Tibial artery (tissue), 4 donors: Measurements from ENCODE around the gene PGM5.
A peak's percentile ranks its signal among the peaks of the same experiment; 100 is the strongest.

Experiments used
- DNase-seq, 2 donors: peaks; one replicate each; pipeline ENCODE4 v3.0.0-alpha.2; 2019
- H3K27ac ChIP-seq, 2 donors: fragments of 200-600 bp; sonication (generic) in 1 of 2; 1 replicate in 1 of 2; 2 replicates in 1 of 2; pipeline ENCODE4 v1.5.1; 2018 to 2019; ENCODE audit warnings: mild to moderate bottlenecking in 1 of 2
- H3K27me3 ChIP-seq, 2 donors: fragments of 200-600 bp; sonication (generic) in 1 of 2; one replicate each; pipeline versions ENCODE4 v1.5.1 to v1.6.0; 2016 to 2019
- H3K36me3 ChIP-seq, 3 donors: fragments of 200-600 bp; sonication (generic) in 2 of 3; one replicate each; pipeline ENCODE4 v1.5.1; 2016 to 2019; ENCODE audit warnings: mild to moderate bottlenecking in 2 of 3
- H3K4me1 ChIP-seq, 4 donors: fragments of 200-600 bp; sonication (generic) in 2 of 4; 1 replicate in 3 of 4; 2 replicates in 1 of 4; pipeline ENCODE4 v1.5.1; 2016 to 2019
- H3K4me3 ChIP-seq, 2 donors: fragments of 200-600 bp; sonication (generic) in 1 of 2; 1 replicate in 1 of 2; 2 replicates in 1 of 2; pipeline ENCODE4 v1.5.1; 2018 to 2019; ENCODE audit warnings: mild to moderate bottlenecking in 2 of 2
- H3K9me3 ChIP-seq, 3 donors: fragments of 200-600 bp; sonication (generic) in 1 of 3; one replicate each; pipeline ENCODE4 v1.5.1; 2016 to 2019
- intact Hi-C: fragments of 100-400 bp; cut with DNase I; formaldehyde crosslinking; loops from one replicate; pipeline ENCODE4 v1.15.0; 2023; ENCODE audit warnings: low total_unique reads
- TF ChIP-seq, protein P1 (sequence below), 2 experiments: fragments of 200-600 bp in 1 of 2; fragments of 450-650 bp in 1 of 2; IDR thresholded peaks; one replicate each; pipeline ENCODE4 v1.5.1; 2017 to 2019; ENCODE audit warnings: antibody characterized with exemption in 2 of 2, mild to moderate bottlenecking in 1 of 2, moderate library complexity in 1 of 2

PGM5 gene

DNA sequence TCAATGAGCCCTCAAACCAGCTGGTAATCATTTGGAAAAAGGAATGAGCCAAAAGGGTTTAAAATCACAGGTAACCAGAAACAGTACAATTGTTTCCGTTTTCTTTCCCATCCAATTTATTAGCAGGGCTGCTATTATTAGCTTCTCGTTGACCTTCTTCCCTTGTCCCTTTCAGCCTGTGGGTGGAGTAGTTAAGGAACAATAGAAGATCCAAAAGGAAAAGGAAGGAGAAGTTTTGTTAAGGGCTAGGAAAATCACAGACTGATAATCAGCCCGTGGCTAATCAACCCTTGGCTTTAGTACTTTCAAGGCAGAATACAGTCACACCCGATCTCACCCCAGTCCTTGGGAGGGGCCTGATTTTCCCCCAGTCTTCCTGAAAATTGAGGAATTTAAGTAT is 145.9 kb downstream of the PGM5 start:
- Histone ChIP-seq H3K4me3 (no peak overlapping the region), H3K9me3 (no peaks in the 10 kb centered on the region), H3K27me3 (no peaks in the 10 kb centered on the region), H3K36me3 (peaks cover 0 to 10% (median 6%) of the 10 kb centered on the region in 3 donors), H3K4me1 (peaks cover 0 to 60% (median 34%) of the 10 kb centered on the region in 4 donors), H3K27ac (peak overlapping the region; percentile 79 to 92)
- intact Hi-C loops = no loop called here
- TF ChIP-seq, protein P1, sequence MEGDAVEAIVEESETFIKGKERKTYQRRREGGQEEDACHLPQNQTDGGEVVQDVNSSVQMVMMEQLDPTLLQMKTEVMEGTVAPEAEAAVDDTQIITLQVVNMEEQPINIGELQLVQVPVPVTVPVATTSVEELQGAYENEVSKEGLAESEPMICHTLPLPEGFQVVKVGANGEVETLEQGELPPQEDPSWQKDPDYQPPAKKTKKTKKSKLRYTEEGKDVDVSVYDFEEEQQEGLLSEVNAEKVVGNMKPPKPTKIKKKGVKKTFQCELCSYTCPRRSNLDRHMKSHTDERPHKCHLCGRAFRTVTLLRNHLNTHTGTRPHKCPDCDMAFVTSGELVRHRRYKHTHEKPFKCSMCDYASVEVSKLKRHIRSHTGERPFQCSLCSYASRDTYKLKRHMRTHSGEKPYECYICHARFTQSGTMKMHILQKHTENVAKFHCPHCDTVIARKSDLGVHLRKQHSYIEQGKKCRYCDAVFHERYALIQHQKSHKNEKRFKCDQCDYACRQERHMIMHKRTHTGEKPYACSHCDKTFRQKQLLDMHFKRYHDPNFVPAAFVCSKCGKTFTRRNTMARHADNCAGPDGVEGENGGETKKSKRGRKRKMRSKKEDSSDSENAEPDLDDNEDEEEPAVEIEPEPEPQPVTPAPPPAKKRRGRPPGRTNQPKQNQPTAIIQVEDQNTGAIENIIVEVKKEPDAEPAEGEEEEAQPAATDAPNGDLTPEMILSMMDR (IDR thresholded peaks at IDR 0.05) = no peak
- no peak for DNase-seq

DNA sequence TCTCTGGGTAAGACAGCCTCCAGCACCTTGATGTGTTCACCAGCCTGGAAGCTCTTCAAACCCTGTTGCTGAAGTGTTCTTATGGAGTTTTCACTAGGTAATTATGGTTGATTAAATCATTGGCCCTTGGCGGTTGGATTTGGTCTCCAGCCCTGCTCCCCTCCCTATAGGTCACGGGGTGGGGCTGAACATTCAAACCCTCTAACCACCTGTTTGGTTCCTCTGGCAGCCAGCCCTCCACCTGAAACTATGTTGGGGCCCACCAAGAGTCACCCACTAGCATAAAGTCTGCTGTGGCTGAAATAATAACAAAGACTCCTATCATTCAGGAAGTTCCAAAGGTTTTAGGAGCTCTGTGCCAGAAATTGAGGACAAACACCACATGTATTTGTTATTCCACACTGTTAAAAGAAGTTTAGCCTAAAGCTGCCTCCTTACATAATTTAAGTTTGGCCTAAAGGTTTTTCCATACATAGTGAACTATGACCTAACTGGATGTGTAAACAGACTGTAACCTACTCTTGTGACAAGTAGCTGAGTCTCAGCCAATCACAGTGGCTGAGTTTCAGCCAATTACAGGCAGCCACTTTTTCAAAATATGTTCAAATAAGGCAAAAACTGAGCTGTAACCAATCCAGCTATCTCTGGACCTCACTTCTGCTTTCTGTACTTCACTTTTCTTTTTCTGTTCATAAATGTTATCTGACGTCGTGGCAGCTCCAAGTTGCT is 149.4 kb downstream of the PGM5 start:
- Histone ChIP-seq H3K4me1 (peaks cover 0 to 64% (median 36%) of the 10 kb centered on the region in 4 donors), H3K27ac (peak overlapping the region; percentile 79 to 92), H3K9me3 (no peaks in the 10 kb centered on the region)

DNA sequence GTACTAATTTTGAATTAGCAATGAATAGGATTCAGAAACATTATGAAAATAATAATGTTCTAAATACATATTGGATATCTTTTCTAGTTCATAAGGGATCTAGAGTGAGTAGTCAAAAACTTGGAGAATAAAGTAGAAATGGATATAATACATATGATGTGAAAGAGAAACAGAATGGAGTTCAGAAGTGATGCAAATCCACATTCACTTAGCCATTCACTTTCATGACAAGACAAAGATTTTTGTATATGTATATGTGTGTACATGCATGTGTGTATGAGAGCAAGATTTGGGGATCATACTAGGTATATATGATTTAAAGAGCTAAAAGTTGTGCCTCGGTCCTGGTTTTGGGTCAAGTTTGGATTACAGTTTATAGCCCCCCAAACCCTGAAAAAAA is 150.1 kb downstream of the PGM5 start:
- intact Hi-C loops = no loop called here
- peak overlapping the region; percentile 79 to 92 for H3K27ac ChIP-seq
- no peak for DNase-seq
- H3K27me3 ChIP-seq = no peaks in the 10 kb centered on the region
- no peaks in the 10 kb centered on the region for H3K9me3 ChIP-seq
- peaks cover 0 to 57% (median 31%) of the 10 kb centered on the region in 4 donors for H3K4me1 ChIP-seq
- H3K36me3 ChIP-seq = no peaks in the 10 kb centered on the region
- H3K4me3 ChIP-seq = no peak overlapping the region
- TF ChIP-seq, protein P1 (IDR thresholded peaks at IDR 0.05) = no peak

More for the DNA sequence above, 149.4 kb downstream of the PGM5 start:
- H3K27me3 ChIP-seq = no peaks in the 10 kb centered on the region
- no peaks in the 10 kb centered on the region for H3K36me3 ChIP-seq
- H3K4me3 ChIP-seq = no peak overlapping the region
- intact Hi-C loops = no loop called here
- DNase-seq = no peak
- TF ChIP-seq, protein P1 (IDR thresholded peaks at IDR 0.05) = no peak

DNA sequence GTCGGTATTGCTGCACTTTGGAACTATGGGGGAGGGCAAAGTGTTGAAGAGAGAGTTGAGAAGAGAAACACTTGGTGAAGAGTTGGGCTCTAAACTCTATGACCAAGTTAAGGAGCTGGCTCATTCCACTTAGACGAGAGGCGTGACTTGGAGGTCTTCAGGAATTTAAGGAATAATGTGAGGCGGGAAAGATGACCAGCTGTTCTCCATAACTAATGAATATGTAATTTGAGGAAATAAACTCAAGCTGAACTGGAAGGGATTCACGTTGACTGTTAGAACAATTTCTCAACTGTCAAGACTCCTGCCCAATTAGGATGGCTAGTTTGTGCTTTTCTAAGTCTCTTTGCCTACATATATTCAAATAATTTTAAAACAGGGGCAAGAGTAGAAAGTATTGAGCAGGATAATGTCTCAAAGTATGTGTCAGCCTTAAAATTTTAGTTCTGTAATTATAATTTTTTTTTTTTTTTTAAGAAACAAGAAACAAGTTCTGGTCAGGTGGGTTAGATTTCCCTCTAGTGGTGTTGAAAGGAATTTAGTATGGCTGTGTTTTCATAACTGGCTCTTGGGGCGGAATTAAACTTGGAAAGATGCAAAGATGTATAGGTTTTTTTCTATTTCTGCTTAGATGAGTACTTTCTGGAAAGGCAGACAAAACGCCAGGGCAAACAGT is 150.9 kb downstream of the PGM5 start:
- Histone ChIP-seq H3K36me3 (no peaks in the 10 kb centered on the region), H3K9me3 (no peaks in the 10 kb centered on the region), H3K27me3 (no peaks in the 10 kb centered on the region), H3K4me3 (no peak overlapping the region), H3K4me1 (peaks cover 0 to 50% (median 25%) of the 10 kb centered on the region in 4 donors), H3K27ac (peak overlapping the region; percentile 79 to 92)
- TF ChIP-seq, protein P1 (IDR thresholded peaks at IDR 0.05) = peak; percentile 73
- DNase-seq = no peak
- intact Hi-C loops = no loop called here

DNA sequence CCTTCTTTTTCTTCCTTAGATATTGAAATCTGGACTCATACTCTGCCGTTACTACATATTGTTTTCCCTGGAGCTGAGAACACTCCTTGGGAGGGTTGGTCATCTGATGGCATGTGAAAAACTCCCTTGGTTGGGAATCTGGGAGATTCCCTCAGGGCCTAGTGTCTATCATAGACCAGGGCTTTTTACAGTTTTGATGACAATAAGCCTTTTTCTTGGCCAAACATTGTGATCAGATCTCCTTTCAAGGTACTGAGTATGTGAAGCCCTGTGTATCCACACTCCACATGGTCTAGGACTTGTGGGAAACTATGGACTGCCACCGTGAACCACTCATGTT is 151.4 kb downstream of the PGM5 start:
- H3K4me1 ChIP-seq = peaks cover 0 to 45% (median 25%) of the 10 kb centered on the region in 4 donors
- intact Hi-C loops = no loop called here
- H3K36me3 ChIP-seq = no peaks in the 10 kb centered on the region
- H3K27me3 ChIP-seq = no peaks in the 10 kb centered on the region
- TF ChIP-seq, protein P1 (IDR thresholded peaks at IDR 0.05) = no peak
- H3K4me3 ChIP-seq = no peak overlapping the region
- DNase-seq = no peak
- no peaks in the 10 kb centered on the region for H3K9me3 ChIP-seq
- H3K27ac ChIP-seq = peak overlapping the region; percentile 79 to 92
